NB4 (cell line): Measurements from ENCODE around the gene NPTXR.

Experiments used
- DNase-seq: peaks from one replicate; pipeline ENCODE4 v3.0.0; 2010; ENCODE audit warnings: low read depth
- H3K4me3 ChIP-seq: one replicate; pipeline ENCODE4 v1.5.1; 2011; ENCODE audit warnings: mild to moderate bottlenecking, low read depth, low read length, moderate library complexity
- MYC ChIP-seq: IDR thresholded peaks from 2 replicates; pipeline ENCODE4 v1.6.1; 2011; ENCODE audit warnings: low read depth, low read length
- POLR2A ChIP-seq: IDR thresholded peaks from 2 replicates; pipeline ENCODE4 v1.6.1; 2011; ENCODE audit warnings: mild to moderate bottlenecking; ENCODE audit not compliant: insufficient read length; ENCODE audit errors: extremely low read depth
- TF ChIP-seq, protein P1 (sequence below): IDR thresholded peaks from 2 replicates; pipeline ENCODE4 v1.6.1; 2011; ENCODE audit warnings: low read depth, low read length
- TF ChIP-seq, protein P2 (sequence below): IDR thresholded peaks from one replicate; pipeline ENCODE4 v1.5.1; 2012; ENCODE audit warnings: low read depth, low read length

The NPTXR gene

GRCh38 chr22:38792833-38793232 lies 51.0 kb downstream of the NPTXR start:
- no peak for TF ChIP-seq POLR2A
- TF ChIP-seq, protein P1, sequence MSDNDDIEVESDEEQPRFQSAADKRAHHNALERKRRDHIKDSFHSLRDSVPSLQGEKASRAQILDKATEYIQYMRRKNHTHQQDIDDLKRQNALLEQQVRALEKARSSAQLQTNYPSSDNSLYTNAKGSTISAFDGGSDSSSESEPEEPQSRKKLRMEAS, result no peak
- no peak for TF ChIP-seq MYC
- TF ChIP-seq, protein P2, sequence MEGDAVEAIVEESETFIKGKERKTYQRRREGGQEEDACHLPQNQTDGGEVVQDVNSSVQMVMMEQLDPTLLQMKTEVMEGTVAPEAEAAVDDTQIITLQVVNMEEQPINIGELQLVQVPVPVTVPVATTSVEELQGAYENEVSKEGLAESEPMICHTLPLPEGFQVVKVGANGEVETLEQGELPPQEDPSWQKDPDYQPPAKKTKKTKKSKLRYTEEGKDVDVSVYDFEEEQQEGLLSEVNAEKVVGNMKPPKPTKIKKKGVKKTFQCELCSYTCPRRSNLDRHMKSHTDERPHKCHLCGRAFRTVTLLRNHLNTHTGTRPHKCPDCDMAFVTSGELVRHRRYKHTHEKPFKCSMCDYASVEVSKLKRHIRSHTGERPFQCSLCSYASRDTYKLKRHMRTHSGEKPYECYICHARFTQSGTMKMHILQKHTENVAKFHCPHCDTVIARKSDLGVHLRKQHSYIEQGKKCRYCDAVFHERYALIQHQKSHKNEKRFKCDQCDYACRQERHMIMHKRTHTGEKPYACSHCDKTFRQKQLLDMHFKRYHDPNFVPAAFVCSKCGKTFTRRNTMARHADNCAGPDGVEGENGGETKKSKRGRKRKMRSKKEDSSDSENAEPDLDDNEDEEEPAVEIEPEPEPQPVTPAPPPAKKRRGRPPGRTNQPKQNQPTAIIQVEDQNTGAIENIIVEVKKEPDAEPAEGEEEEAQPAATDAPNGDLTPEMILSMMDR, result no peak
- DNase-seq, result peak; percentile 15
- peak overlapping the region; percentile 80 for H3K4me3 ChIP-seq

GRCh38 chr22:38789606-38790005 lies 54.2 kb downstream of the NPTXR start:
- no peak overlapping the region for H3K4me3 ChIP-seq
- DNase-seq, result no peak
- TF ChIP-seq, protein P1, result no peak
- TF ChIP-seq POLR2A, result no peak
- TF ChIP-seq, protein P2, result no peak
- TF ChIP-seq MYC, result no peak

- TF ChIP-seq MYC (no peak), POLR2A (no peak)
- TF ChIP-seq, protein P1, result no peak
- TF ChIP-seq, protein P2, result no peak
- DNase-seq, result no peak
- H3K4me3 ChIP-seq, result no peak overlapping the region
Observed at GRCh38 chr22:38788846-38789245, 55.0 kb downstream of the NPTXR start.

GRCh38 chr22:38788021-38788816 lies 55.6 kb downstream of the NPTXR start:
- DNase-seq, result no peak
- H3K4me3 ChIP-seq, result no peak overlapping the region
- TF ChIP-seq, protein P2, result no peak
- TF ChIP-seq POLR2A (no peak), MYC (no peak)
- TF ChIP-seq, protein P1, result no peak

GRCh38 chr22:38786631-38787030 lies 57.2 kb downstream of the NPTXR start:
- TF ChIP-seq, protein P1, result no peak
- TF ChIP-seq, protein P2, result no peak
- TF ChIP-seq MYC, result no peak
- no peak for TF ChIP-seq POLR2A
- no peak overlapping the region for H3K4me3 ChIP-seq
- DNase-seq, result no peak
